MCF 10A (cell line): ENCODE data around the gene SLC12A1. TPM values are rescaled to one million over a fixed set of nuclear protein-coding genes. Genes with fewer than 3 reads are reported as not detected.
A peak's percentile ranks its signal among the peaks of the same experiment; 100 is the strongest.

ENCODE experiments used
- BruUV-seq: library from RNA; stranded (reverse); fragments of 400-500 nt; replicated peaks from 2 replicates; lab custom pipeline; 2021; lab: Mats Ljungman, UMichigan
- CTCF ChIA-PET: fragments of 300-600 bp; sonication (Branson Sonifier 250); formaldehyde crosslinking; extraction: SDS; loops from one replicate; lab custom pipeline; 2021; ENCODE audit warnings: antibody characterized with exemption, inconsistent platforms; lab: Yijun Ruan, JAX
- POLR2A ChIA-PET: fragments of 300-600, 350-650 bp; sonication (Branson Sonifier 250); formaldehyde crosslinking; extraction: SDS; loops from one replicate; lab custom pipeline; 2020; ENCODE audit warnings: antibody characterized with exemption, inconsistent platforms; lab: Yijun Ruan, JAX
- DNase-seq: peaks from one replicate; pipeline ENCODE4 v3.0.0-alpha.2; 2018; ENCODE audit not compliant: unreplicated experiment
- H3K27ac Mint-ChIP-seq: one replicate; pipeline ENCODE4 v1.8.0; 2022; ENCODE audit warnings: mild to moderate bottlenecking, low read depth, mixed read lengths; ENCODE audit not compliant: unreplicated experiment
- H3K27me3 Mint-ChIP-seq: one replicate; pipeline ENCODE4 v1.8.0; 2022; ENCODE audit warnings: mixed read lengths; ENCODE audit not compliant: insufficient read depth, unreplicated experiment
- H3K36me3 Mint-ChIP-seq: one replicate; pipeline ENCODE4 v1.8.0; 2022; ENCODE audit warnings: mild to moderate bottlenecking, moderate library complexity, mixed read lengths; ENCODE audit not compliant: insufficient read depth, unreplicated experiment
- H3K4me1 Mint-ChIP-seq: one replicate; pipeline ENCODE4 v1.8.0; 2022; ENCODE audit warnings: mixed read lengths; ENCODE audit not compliant: insufficient read depth, unreplicated experiment
- H3K4me3 Mint-ChIP-seq: one replicate; pipeline ENCODE4 v1.8.0; 2022; ENCODE audit warnings: mild to moderate bottlenecking, moderate library complexity, mixed read lengths; ENCODE audit not compliant: unreplicated experiment
- H3K9me3 Mint-ChIP-seq: one replicate; pipeline ENCODE4 v1.8.0; 2022; ENCODE audit warnings: mixed read lengths; ENCODE audit not compliant: unreplicated experiment
- CTCF ChIP-seq: fragments of 200-600 bp; IDR thresholded peaks from one replicate; pipeline ENCODE4 v1.8.0; 2022; ENCODE audit warnings: antibody characterized with exemption, mild to moderate bottlenecking; ENCODE audit not compliant: unreplicated experiment
- intact Hi-C: fragments of 100-400 bp; cut with micrococcal nuclease; formaldehyde crosslinking; loops from 2 replicates; pipeline ENCODE4 v1.14.1; 2022
- total RNA-seq: library from RNA; stranded (reverse); gene quantifications from 2 replicates; pipeline ENCODE4 v1.2.3, GENCODE V29; 2022

The SLC12A1 gene
- total RNA-seq, 1 experiment from 2014 or later: not detected

GRCh38 chr15:48332642-48333034 is 126.5 kb downstream of the SLC12A1 start:
- no peak for DNase-seq
- Mint-ChIP-seq H3K4me3 (peak overlapping the region; percentile 98), H3K27ac (no peak overlapping the region), H3K36me3 (peaks cover 8% of the 10 kb centered on the region), H3K27me3 (no peaks in the 10 kb centered on the region), H3K9me3 (no peaks in the 10 kb centered on the region), H3K4me1 (peaks cover 25% of the 10 kb centered on the region)
- POLR2A ChIA-PET: interaction anchor here (1.2 to 2.1 kb wide), 3 partner anchors 9 to 477 kb away, joined by 3 to 5 read pairs (median 4); partner anchors contain the start of gene CEP152
- CTCF ChIA-PET: interaction anchor here (0.6 to 1.4 kb wide), 6 partner anchors 8 to 1136 kb away, joined by 3 to 7 read pairs (median 4); no protein-coding TSS in a partner anchor
- intact Hi-C loops: no loop called here
- TF ChIP-seq CTCF: no peak
- BruUV-seq: TSS peak; percentile 40

- TF ChIP-seq CTCF: no peak
- H3K36me3 Mint-ChIP-seq: peaks cover 17% of the 10 kb centered on the region
- no peak overlapping the region for H3K4me3 Mint-ChIP-seq
- POLR2A ChIA-PET: no interaction called here
- BruUV-seq: no TSS peak
- CTCF ChIA-PET: interaction anchor here (1.1 to 1.8 kb wide), 2 partner anchors 19 kb away, joined by 7 to 10 read pairs; no protein-coding TSS in a partner anchor
- no peaks in the 10 kb centered on the region for H3K27me3 Mint-ChIP-seq
- H3K4me1 Mint-ChIP-seq: peaks cover 25% of the 10 kb centered on the region
- DNase-seq: no peak
- no peak overlapping the region for H3K27ac Mint-ChIP-seq
- intact Hi-C loops: no loop called here
- no peaks in the 10 kb centered on the region for H3K9me3 Mint-ChIP-seq
Measured at GRCh38 chr15:48333540-48333939, 127.4 kb downstream of the SLC12A1 start.

GRCh38 chr15:48334260-48334659 is 128.2 kb downstream of the SLC12A1 start:
- H3K36me3 Mint-ChIP-seq: peaks cover 17% of the 10 kb centered on the region
- H3K27me3 Mint-ChIP-seq: no peaks in the 10 kb centered on the region
- no peaks in the 10 kb centered on the region for H3K9me3 Mint-ChIP-seq
- peaks cover 25% of the 10 kb centered on the region for H3K4me1 Mint-ChIP-seq
- ChIA-PET POLR2A (no interaction called here), CTCF (interaction anchor here (0.6 to 1.8 kb wide), 5 partner anchors 11 to 1684 kb away, joined by 3 to 10 read pairs (median 3); no protein-coding TSS in a partner anchor)
- no peak overlapping the region for H3K4me3 Mint-ChIP-seq
- DNase-seq: peak; percentile 60
- no peak for TF ChIP-seq CTCF
- BruUV-seq: no TSS peak
- no peak overlapping the region for H3K27ac Mint-ChIP-seq
- intact Hi-C loops: no loop called here

GRCh38 chr15:48336940-48337339 is 130.8 kb downstream of the SLC12A1 start:
- TF ChIP-seq CTCF: no peak
- POLR2A ChIA-PET: interaction anchor here (1.6 kb wide), 1 partner anchor 15 kb away, joined by 4 read pairs; no protein-coding TSS in a partner anchor
- intact Hi-C loops: no loop called here
- no peaks in the 10 kb centered on the region for H3K27me3 Mint-ChIP-seq
- no peaks in the 10 kb centered on the region for H3K9me3 Mint-ChIP-seq
- BruUV-seq: no TSS peak
- H3K27ac Mint-ChIP-seq: no peak overlapping the region
- CTCF ChIA-PET: interaction anchor here (0.7 to 1.8 kb wide), 4 partner anchors 12 to 520 kb away, joined by 3 to 17 read pairs (median 4); no protein-coding TSS in a partner anchor
- DNase-seq: peak; percentile 21
- H3K4me3 Mint-ChIP-seq: no peak overlapping the region
- H3K36me3 Mint-ChIP-seq: peaks cover 41% of the 10 kb centered on the region
- peaks cover 18% of the 10 kb centered on the region for H3K4me1 Mint-ChIP-seq
